SK-N-SH (cell line): ENCODE results near the gene TMEM240. TPM values are rescaled to one million over a fixed set of nuclear protein-coding genes. Genes with fewer than 3 reads are reported as not detected.

Source experiments
- CTCF ChIA-PET: fragments of 300-600, 350-600 bp; formaldehyde crosslinking; extraction: SDS; loops from one replicate; lab custom pipeline; 2021; lab: Yijun Ruan, JAX
- POLR2A ChIA-PET: fragments of 350-600 bp; sonication (Branson Sonifier 250); formaldehyde crosslinking; extraction: SDS; loops from one replicate; lab custom pipeline; 2020; ENCODE audit warnings: antibody characterized with exemption, inconsistent platforms; lab: Yijun Ruan, JAX
- DNase-seq: peaks from one replicate; pipeline ENCODE4 v3.0.0; 2012
- H2AFZ ChIP-seq: fragments of 200-600 bp; sonication (generic); 2 replicates; pipeline ENCODE4 v1.8.1; 2016; ENCODE audit warnings: antibody characterized with exemption, mild to moderate bottlenecking, low read depth
- H3F3A ChIP-seq: fragments of 200-600 bp; sonication (generic); replicated peaks from 2 replicates; pipeline ENCODE3; 2016; ENCODE audit warnings: antibody characterized with exemption, mild to moderate bottlenecking; ENCODE audit not compliant: insufficient read depth
- H3K27ac ChIP-seq, 2 experiments: fragments of 200-500 bp in 1 of 2; fragments of 200-600 bp in 1 of 2; sonication (Bioruptor generic) in 1 of 2; sonication (generic), shearing (Covaris generic) in 1 of 2; 2 replicates each; pipeline versions ENCODE4 v1.5.1 to v1.6.1; 2014 to 2016; ENCODE audit warnings: low read depth in 2 of 2, inconsistent platforms in 1 of 2, low read length in 1 of 2, mild to moderate bottlenecking in 1 of 2, mixed read lengths in 1 of 2
- H3K27me3 ChIP-seq: fragments of 200-600 bp; sonication (generic), shearing (Covaris generic); 2 replicates; pipeline ENCODE4 v1.6.1; 2016; ENCODE audit warnings: mixed run types; ENCODE audit not compliant: insufficient read depth
- H3K36me3 ChIP-seq, 2 experiments: fragments of 200-500 bp in 1 of 2; fragments of 200-600 bp in 1 of 2; sonication (Bioruptor generic) in 1 of 2; sonication (generic) in 1 of 2; replicated peaks in 1 of 2; 2 replicates each; pipeline versions ENCODE3 to v1.5.1; 2014 to 2016; ENCODE audit warnings: low read length in 1 of 2, mild to moderate bottlenecking in 1 of 2; ENCODE audit not compliant: insufficient read depth in 2 of 2, control insufficient read depth in 1 of 2
- H3K4me1 ChIP-seq, 2 experiments: fragments of 200-500 bp in 1 of 2; fragments of 200-600 bp in 1 of 2; sonication (Bioruptor generic) in 1 of 2; sonication (generic), shearing (Covaris generic) in 1 of 2; 2 replicates each; pipeline versions ENCODE4 v1.5.1 to v1.6.1; 2014 to 2016; ENCODE audit warnings: low read depth in 1 of 2, low read length in 1 of 2, mixed run types in 1 of 2; ENCODE audit not compliant: insufficient read depth in 2 of 2, control insufficient read depth in 1 of 2
- H3K4me2 ChIP-seq: fragments of 200-600 bp; sonication (generic), shearing (Covaris generic); 2 replicates; pipeline ENCODE4 v1.6.1; 2017; ENCODE audit warnings: mixed run types
- H3K4me3 ChIP-seq, 2 experiments: fragments of 200-500 bp in 1 of 2; fragments of 200-600 bp in 1 of 2; sonication (Bioruptor generic) in 1 of 2; sonication (generic), shearing (Covaris generic) in 1 of 2; 2 replicates each; pipeline versions ENCODE4 v1.5.1 to v1.8.1; 2014 to 2016; ENCODE audit warnings: low read depth in 2 of 2, inconsistent platforms in 1 of 2, low read length in 1 of 2, mild to moderate bottlenecking in 1 of 2, mixed read lengths in 1 of 2, moderate library complexity in 1 of 2
- H3K79me2 ChIP-seq: fragments of 200-600 bp; sonication (generic); 2 replicates; pipeline ENCODE4 v1.8.1; 2017; ENCODE audit warnings: mild to moderate bottlenecking; ENCODE audit not compliant: insufficient read depth
- H3K9ac ChIP-seq: fragments of 200-600 bp; sonication (generic); 2 replicates; pipeline ENCODE4 v1.6.1; 2017; ENCODE audit warnings: mixed run types
- H3K9me2 ChIP-seq: fragments of 200-600 bp; sonication (generic); 2 replicates; pipeline ENCODE4 v1.6.1; 2017; ENCODE audit warnings: mixed run types
- H3K9me3 ChIP-seq: fragments of 200-600 bp; sonication (generic); 2 replicates; pipeline ENCODE4 v1.6.1; 2017; ENCODE audit warnings: mixed run types, mild to moderate bottlenecking, moderate library complexity
- H4K20me1 ChIP-seq: fragments of 200-600 bp; sonication (generic); 2 replicates; pipeline ENCODE4 v1.6.1; 2017; ENCODE audit warnings: mild to moderate bottlenecking, mixed run types; ENCODE audit not compliant: insufficient read depth
- CHD2 ChIP-seq: fragments of 150-350 bp; IDR thresholded peaks from 2 replicates; pipeline ENCODE4 v1.6.1; 2018; ENCODE audit warnings: low read length; ENCODE audit not compliant: partially characterized antibody
- ELF1 ChIP-seq: IDR thresholded peaks from 2 replicates; pipeline ENCODE4 v1.4.0; 2012
- EZH2phosphoT487 ChIP-seq: fragments of 200-600 bp; sonication (generic); IDR thresholded peaks from 2 replicates; pipeline ENCODE4 v1.6.1; 2017; ENCODE audit warnings: low read depth, mixed run types, mild to moderate bottlenecking, antibody characterized with exemption, moderate library complexity, borderline replicate concordance
- FOSL2 ChIP-seq: IDR thresholded peaks from 2 replicates; pipeline ENCODE4 v1.4.0; 2012; ENCODE audit warnings: low read depth, mild to moderate bottlenecking, moderate library complexity, borderline replicate concordance
- FOXM1 ChIP-seq: IDR thresholded peaks from 2 replicates; pipeline ENCODE4 v1.4.0; 2012; ENCODE audit warnings: low read depth, mild to moderate bottlenecking
- MEF2A ChIP-seq: IDR thresholded peaks from 2 replicates; pipeline ENCODE4 v1.4.0; 2012; ENCODE audit warnings: low read depth, borderline replicate concordance
- POLR2AphosphoS5 ChIP-seq: IDR thresholded peaks from 2 replicates; pipeline ENCODE4 v1.6.1; 2012; ENCODE audit warnings: low read depth, low read length
- RCOR1 ChIP-seq: fragments of 150-350 bp; IDR thresholded peaks from 2 replicates; pipeline ENCODE4 v1.6.1; 2017; ENCODE audit warnings: antibody characterized with exemption, low read length
- RFX5 ChIP-seq: IDR thresholded peaks from 2 replicates; pipeline ENCODE4 v1.6.1; 2012; ENCODE audit warnings: mild to moderate bottlenecking, improper control_type of control experiment, low read length
- RXRA ChIP-seq: IDR thresholded peaks from 2 replicates; pipeline ENCODE4 v1.4.0; 2012; ENCODE audit warnings: low read depth, mild to moderate bottlenecking, borderline replicate concordance
- SIN3A ChIP-seq: IDR thresholded peaks from 2 replicates; pipeline ENCODE4 v1.6.1; 2012; ENCODE audit warnings: low read depth, mild to moderate bottlenecking, low read length, moderate library complexity, borderline replicate concordance
- TCF12 ChIP-seq: IDR thresholded peaks from 2 replicates; pipeline ENCODE4 v1.4.0; 2012
- WGBS: methylation state at CpG from one replicate; pipeline ENCODE4 v1.1.6; 2017; ENCODE audit warnings: low lambda C conversion rate; 5-methylcytosine and 5-hydroxymethylcytosine counted together
- polyA plus RNA-seq, 3 experiments: library from polyadenylated mRNA; depleted of rRNA; stranded (reverse); fragments of >200 nt; gene quantifications; 2 replicates each; pipeline ENCODE4 v1.2.3, GENCODE V29; 2012
- TF ChIP-seq, protein P1 (sequence below): fragments of 200-600 bp; sonication (generic); IDR thresholded peaks from 2 replicates; pipeline ENCODE4 v1.6.1; 2017; ENCODE audit warnings: antibody characterized with exemption, mild to moderate bottlenecking, moderate library complexity
- TF ChIP-seq, protein P2 (sequence below): IDR thresholded peaks from 2 replicates; pipeline ENCODE4; 2012
- TF ChIP-seq, protein P3 (sequence below): IDR thresholded peaks from 2 replicates; pipeline ENCODE4 v1.4.0; 2012; ENCODE audit warnings: low read depth, borderline replicate concordance
- TF ChIP-seq, protein P4 (sequence below): IDR thresholded peaks from 2 replicates; pipeline ENCODE4 v1.6.1; 2012; ENCODE audit warnings: mild to moderate bottlenecking, low read depth, low read length, moderate library complexity

Gene TMEM240
- polyA plus RNA-seq, 1 of the 3 experiments (the other 2 are of a cell fraction) = 6.5 TPM

DNA sequence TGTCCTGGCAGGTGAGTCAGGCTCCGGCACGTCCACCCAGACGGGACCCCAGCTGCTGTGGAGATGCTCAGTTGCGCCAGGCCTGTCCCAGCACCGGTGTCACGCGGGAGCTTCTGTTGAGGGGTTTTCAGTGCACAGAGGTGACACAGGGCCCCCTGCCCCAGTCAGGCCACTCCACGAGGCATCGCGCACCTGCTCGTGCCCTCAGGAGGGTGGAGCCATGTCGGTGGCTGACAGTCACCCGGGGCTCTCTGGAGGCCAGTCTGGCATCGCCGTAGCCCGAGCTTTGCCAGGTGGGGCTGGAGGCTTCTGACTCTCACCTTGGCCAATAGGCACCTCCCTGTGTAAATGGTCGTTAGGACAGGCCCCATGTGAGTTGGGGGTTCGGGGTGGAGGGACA is 11.1 kb downstream of the TMEM240 start:
- peaks cover 15 to 26% of the 10 kb centered on the region in 2 experiments for H3K36me3 ChIP-seq
- H3K79me2 ChIP-seq = no peaks in the 10 kb centered on the region
- no peaks in the 10 kb centered on the region for H3K9me3 ChIP-seq
- POLR2A ChIA-PET = no interaction called here
- no peak overlapping the region for H3K4me3 ChIP-seq
- H3K9me2 ChIP-seq = no peaks in the 10 kb centered on the region
- no peak overlapping the region for H3K9ac ChIP-seq
- no peaks in the 10 kb centered on the region for H3K27me3 ChIP-seq
- TF ChIP-seq, protein P1, sequence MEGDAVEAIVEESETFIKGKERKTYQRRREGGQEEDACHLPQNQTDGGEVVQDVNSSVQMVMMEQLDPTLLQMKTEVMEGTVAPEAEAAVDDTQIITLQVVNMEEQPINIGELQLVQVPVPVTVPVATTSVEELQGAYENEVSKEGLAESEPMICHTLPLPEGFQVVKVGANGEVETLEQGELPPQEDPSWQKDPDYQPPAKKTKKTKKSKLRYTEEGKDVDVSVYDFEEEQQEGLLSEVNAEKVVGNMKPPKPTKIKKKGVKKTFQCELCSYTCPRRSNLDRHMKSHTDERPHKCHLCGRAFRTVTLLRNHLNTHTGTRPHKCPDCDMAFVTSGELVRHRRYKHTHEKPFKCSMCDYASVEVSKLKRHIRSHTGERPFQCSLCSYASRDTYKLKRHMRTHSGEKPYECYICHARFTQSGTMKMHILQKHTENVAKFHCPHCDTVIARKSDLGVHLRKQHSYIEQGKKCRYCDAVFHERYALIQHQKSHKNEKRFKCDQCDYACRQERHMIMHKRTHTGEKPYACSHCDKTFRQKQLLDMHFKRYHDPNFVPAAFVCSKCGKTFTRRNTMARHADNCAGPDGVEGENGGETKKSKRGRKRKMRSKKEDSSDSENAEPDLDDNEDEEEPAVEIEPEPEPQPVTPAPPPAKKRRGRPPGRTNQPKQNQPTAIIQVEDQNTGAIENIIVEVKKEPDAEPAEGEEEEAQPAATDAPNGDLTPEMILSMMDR = no peak
- TF ChIP-seq RFX5 (no peak), RXRA (no peak), EZH2phosphoT487 (no peak), ELF1 (no peak), TCF12 (no peak), RCOR1 (no peak), MEF2A (no peak), FOXM1 (no peak), FOSL2 (no peak), CHD2 (no peak), SIN3A (no peak), POLR2AphosphoS5 (no peak)
- TF ChIP-seq, protein P2, sequence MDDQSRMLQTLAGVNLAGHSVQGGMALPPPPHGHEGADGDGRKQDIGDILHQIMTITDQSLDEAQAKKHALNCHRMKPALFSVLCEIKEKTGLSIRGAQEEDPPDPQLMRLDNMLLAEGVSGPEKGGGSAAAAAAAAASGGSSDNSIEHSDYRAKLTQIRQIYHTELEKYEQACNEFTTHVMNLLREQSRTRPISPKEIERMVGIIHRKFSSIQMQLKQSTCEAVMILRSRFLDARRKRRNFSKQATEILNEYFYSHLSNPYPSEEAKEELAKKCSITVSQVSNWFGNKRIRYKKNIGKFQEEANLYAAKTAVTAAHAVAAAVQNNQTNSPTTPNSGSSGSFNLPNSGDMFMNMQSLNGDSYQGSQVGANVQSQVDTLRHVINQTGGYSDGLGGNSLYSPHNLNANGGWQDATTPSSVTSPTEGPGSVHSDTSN = no peak
- TF ChIP-seq, protein P3, sequence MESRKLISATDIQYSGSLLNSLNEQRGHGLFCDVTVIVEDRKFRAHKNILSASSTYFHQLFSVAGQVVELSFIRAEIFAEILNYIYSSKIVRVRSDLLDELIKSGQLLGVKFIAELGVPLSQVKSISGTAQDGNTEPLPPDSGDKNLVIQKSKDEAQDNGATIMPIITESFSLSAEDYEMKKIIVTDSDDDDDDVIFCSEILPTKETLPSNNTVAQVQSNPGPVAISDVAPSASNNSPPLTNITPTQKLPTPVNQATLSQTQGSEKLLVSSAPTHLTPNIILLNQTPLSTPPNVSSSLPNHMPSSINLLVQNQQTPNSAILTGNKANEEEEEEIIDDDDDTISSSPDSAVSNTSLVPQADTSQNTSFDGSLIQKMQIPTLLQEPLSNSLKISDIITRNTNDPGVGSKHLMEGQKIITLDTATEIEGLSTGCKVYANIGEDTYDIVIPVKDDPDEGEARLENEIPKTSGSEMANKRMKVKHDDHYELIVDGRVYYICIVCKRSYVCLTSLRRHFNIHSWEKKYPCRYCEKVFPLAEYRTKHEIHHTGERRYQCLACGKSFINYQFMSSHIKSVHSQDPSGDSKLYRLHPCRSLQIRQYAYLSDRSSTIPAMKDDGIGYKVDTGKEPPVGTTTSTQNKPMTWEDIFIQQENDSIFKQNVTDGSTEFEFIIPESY = no peak
- TF ChIP-seq, protein P4, sequence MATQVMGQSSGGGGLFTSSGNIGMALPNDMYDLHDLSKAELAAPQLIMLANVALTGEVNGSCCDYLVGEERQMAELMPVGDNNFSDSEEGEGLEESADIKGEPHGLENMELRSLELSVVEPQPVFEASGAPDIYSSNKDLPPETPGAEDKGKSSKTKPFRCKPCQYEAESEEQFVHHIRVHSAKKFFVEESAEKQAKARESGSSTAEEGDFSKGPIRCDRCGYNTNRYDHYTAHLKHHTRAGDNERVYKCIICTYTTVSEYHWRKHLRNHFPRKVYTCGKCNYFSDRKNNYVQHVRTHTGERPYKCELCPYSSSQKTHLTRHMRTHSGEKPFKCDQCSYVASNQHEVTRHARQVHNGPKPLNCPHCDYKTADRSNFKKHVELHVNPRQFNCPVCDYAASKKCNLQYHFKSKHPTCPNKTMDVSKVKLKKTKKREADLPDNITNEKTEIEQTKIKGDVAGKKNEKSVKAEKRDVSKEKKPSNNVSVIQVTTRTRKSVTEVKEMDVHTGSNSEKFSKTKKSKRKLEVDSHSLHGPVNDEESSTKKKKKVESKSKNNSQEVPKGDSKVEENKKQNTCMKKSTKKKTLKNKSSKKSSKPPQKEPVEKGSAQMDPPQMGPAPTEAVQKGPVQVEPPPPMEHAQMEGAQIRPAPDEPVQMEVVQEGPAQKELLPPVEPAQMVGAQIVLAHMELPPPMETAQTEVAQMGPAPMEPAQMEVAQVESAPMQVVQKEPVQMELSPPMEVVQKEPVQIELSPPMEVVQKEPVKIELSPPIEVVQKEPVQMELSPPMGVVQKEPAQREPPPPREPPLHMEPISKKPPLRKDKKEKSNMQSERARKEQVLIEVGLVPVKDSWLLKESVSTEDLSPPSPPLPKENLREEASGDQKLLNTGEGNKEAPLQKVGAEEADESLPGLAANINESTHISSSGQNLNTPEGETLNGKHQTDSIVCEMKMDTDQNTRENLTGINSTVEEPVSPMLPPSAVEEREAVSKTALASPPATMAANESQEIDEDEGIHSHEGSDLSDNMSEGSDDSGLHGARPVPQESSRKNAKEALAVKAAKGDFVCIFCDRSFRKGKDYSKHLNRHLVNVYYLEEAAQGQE = no peak
- TF ChIP-seq, all 33 proteins: peak for 0
- peak; percentile 16 for DNase-seq
- H3K27ac ChIP-seq = no peak overlapping the region
- no peaks in the 10 kb centered on the region for H4K20me1 ChIP-seq
- no CpG with 5 or more reads among the region's 18 CpGs for WGBS
- CTCF ChIA-PET = interaction anchor here (1.3 kb wide), 1 partner anchor 24 kb away, joined by 3 read pairs; no protein-coding TSS in a partner anchor
- H2AFZ ChIP-seq = no peak overlapping the region
- no peak overlapping the region for H3K4me2 ChIP-seq
- no peaks in the 10 kb centered on the region for H3K4me1 ChIP-seq
- no peaks in the 10 kb centered on the region for H3F3A ChIP-seq
